ENCODE data around the gene PPY.

GRCh38 chr17:43946781-43947180 lies 4.5 kb upstream of the PPY start:
- TF ChIP-seq EP300 (IDR thresholded peaks at IDR 0.05), result no peak
- no peak for TF ChIP-seq CTCF (IDR thresholded peaks at IDR 0.05)
- no peak for TF ChIP-seq POLR2AphosphoS5 (IDR thresholded peaks at IDR 0.05)
- TF ChIP-seq POLR2A (IDR thresholded peaks at IDR 0.05), result no peak
